ENCODE results near the gene ABR. TPM values are rescaled to one million over a fixed set of nuclear protein-coding genes. Genes with fewer than 3 reads are reported as not detected.

The ABR gene
- total RNA-seq: 10 to 100 TPM; 36.0 to 45.8 TPM

- H3K36me3 Mint-ChIP-seq: no peaks in the 10 kb centered on the region
- peak in 1 of 2 donors; percentile 40 for DNase-seq (ENCODE audit: low spot score in 2 of 2)
- no peaks in the 10 kb centered on the region for H3K9me3 Mint-ChIP-seq
- peak within 1 kb of the TSS in 1 of 2 donors; percentile 79 for H3K27ac Mint-ChIP-seq
- ATAC-seq: peak; percentile 51 to 77
Measured at GRCh38 chr17:1179818-1180742, at the start of gene ABR. Gene ABR (minus strand): TSS chr17:1179981. CDS start chr17:1179727, 254 bp downstream.

DNA sequence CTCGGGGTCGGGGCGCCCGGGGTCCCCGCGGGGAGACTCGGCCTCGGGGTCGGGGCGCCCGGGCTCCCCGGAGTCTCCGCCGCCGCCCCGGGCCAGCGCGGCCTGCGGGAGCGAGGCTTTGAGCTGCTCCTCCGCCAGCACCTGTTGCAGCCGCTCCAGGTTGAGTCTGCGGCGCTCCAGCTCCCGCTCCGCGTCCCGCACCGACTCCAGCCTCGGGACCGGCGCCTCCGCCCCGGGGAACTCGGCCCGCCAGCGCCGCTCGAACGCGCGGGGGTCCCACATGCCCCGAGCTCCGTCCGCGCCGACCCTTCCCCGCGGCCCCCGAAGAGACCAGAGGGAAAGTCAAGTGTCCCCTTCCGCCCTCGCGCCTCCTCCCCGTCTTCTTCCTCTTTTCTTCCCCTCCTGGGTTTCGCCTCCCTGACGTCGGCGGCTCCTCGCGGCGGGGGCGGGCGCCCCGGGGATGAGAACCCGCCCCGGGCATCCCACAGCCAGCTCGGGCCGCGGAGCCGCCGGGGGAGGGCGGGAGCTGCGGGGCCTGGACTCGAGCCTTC is 49.6 kb upstream of the ABR start:
- peak in 1 of 2 donors; percentile 42 for DNase-seq (ENCODE audit: low spot score in 2 of 2)
- Mint-ChIP-seq H3K27ac (no peak overlapping the region), H3K9me3 (no peaks in the 10 kb centered on the region), H3K36me3 (peaks cover 6 to 13% of the 10 kb centered on the region in 2 donors)
- ATAC-seq: peak; percentile 63 to 70

- H3K36me3 Mint-ChIP-seq: peaks cover 6 to 13% of the 10 kb centered on the region in 2 donors
- peak in 1 of 2 donors; percentile 33 for ATAC-seq
- no peak overlapping the region for H3K27ac Mint-ChIP-seq
- no peaks in the 10 kb centered on the region for H3K9me3 Mint-ChIP-seq
- no peak for DNase-seq (ENCODE audit: low spot score in 2 of 2)
Measured at GRCh38 chr17:1228781-1229348, 49.1 kb upstream of the ABR start.

DNA sequence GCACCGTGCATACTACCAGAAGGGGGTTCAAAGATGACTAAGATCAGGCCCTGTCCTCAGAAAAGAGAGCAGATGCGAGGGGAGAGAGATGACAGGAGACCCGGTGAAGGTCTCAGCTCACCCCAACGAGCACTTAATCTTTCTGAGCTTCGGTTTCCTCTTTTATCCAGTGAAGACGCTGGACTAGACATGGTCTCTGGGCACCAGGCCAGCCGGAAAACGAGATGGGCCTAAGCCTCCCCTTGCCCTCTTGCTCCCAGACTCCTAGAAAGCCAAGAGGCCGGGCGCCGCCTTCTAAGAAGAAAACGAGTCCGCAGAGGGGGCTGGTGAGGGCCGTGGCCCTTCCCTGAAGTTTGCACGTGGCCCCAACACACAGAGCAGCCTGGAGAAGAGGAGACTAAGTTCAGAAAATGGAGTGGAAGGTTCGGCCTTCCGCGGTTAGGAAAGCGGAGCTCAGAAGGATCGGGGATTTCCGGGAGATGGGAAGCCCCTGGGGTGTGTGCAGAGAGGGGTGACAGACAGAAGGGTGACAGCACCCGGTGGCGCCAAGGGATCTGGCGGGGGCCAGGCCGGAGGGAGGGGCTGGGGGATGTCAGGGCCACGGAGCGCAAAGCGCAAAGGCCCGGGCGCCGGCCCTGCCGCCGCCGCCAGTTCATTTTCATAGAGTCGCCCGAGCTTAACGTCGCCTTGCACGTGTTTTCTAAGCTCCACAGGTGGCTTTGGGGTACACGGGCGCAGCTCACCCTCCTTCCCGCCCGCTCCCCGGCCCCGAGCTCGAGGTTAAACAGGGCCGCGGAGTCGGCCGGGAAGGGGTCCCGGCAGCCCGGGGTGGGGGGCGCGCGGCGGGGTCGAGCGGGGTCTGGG is 48.4 kb upstream of the ABR start:
- Mint-ChIP-seq H3K27ac (peak overlapping the region in 1 of 2 donors; percentile 93), H3K9me3 (no peaks in the 10 kb centered on the region), H3K36me3 (peaks cover 6 to 13% of the 10 kb centered on the region in 2 donors)
- ATAC-seq: peak in 1 of 2 donors; percentile 24
- DNase-seq (ENCODE audit: low spot score in 2 of 2): no peak

DNA sequence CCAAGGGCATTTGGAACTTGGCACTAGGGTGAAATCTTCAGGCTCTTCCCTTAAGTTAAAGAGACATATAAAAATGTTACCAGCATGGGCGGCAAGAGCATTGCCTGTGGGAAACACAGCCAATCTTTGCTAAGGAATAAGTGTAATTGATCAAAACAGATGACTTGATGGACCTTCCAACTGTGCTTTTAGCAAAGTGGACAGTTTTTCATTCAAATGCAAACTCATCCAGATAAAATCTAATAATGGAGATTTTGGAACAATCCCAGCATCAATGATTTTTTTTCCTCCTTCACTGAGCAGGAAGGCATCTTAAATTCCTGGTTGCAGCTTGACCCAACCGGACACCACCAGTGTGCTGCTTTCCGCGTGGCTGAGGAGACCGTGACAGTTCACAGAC is 47.6 kb upstream of the ABR start:
- Mint-ChIP-seq H3K36me3 (peaks cover 6 to 13% of the 10 kb centered on the region in 2 donors), H3K27ac (no peak overlapping the region), H3K9me3 (no peaks in the 10 kb centered on the region)
- ATAC-seq (no peak), DNase-seq (ENCODE audit: low spot score in 2 of 2) (no peak)

GRCh38 chr17:1226308-1226707 is 46.5 kb upstream of the ABR start:
- Mint-ChIP-seq H3K9me3 (no peaks in the 10 kb centered on the region), H3K36me3 (peaks cover 6 to 13% of the 10 kb centered on the region in 2 donors), H3K27ac (no peak overlapping the region)
- ATAC-seq (no peak), DNase-seq (ENCODE audit: low spot score in 2 of 2) (no peak)

DNA sequence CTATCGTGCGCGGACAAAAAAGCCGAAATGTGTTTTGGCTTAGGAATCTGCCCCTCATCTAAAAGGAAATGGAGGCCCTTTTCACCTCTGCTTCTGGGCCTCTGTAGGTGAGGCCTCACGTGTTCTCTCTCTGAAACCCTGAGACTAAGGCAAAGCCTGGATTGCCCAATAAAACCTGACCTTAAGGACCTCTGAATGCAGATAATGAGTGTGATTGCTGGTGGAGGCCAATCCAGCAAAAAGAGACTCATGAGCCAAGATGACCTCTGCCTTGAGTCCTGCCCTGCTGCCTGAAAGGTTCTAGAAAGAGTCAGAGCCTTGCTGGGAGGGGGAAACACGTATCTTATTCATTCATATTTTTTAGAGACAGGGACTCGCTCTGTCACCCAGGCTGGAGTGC is 44.5 kb upstream of the ABR start:
- no peak overlapping the region for H3K27ac Mint-ChIP-seq
- no peaks in the 10 kb centered on the region for H3K9me3 Mint-ChIP-seq
- H3K36me3 Mint-ChIP-seq: peaks cover 0 to 6% of the 10 kb centered on the region in 2 donors
- DNase-seq (ENCODE audit: low spot score in 2 of 2) (no peak), ATAC-seq (no peak)

DNA sequence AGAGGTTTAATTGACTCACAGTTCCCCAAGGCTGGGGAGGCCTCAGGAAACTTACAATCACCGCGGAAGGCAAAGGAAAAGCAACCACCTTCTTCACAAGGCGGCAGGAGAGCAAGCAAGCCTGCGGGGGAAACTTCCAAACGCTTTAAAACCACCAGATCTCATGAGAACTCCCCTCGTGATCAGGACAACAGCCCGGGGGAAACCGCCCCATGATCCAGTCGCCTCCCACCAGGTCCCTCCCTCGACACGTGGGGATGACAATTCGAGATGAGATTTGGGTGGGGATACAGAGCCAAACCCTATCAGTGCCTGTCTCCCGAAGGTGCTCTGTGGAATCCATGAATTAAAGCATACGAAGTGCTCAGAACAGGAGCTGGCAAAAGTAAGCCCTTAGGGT is 43.9 kb upstream of the ABR start:
- H3K9me3 Mint-ChIP-seq: no peaks in the 10 kb centered on the region
- DNase-seq (ENCODE audit: low spot score in 2 of 2): no peak
- H3K36me3 Mint-ChIP-seq: peaks cover 0 to 6% of the 10 kb centered on the region in 2 donors
- no peak for ATAC-seq
- H3K27ac Mint-ChIP-seq: no peak overlapping the region

DNA sequence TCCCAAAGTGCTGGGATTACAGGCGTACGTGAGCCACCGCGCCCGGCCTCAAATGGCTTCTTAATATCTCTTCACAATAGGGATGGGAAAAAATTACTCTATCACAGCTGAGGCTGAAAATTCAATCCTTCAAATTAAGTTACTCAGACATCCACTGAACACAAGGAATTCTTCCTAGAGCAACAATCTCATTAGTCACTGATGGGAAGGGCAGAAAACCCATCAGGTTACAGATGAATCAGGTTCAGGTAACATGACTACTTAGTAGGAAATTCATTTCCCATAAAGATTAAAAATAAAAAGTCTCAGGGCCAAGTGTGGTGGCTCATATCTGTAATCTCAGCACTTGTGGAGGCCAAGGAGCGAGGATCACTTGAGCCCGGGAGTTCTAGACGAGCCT is 42.5 kb upstream of the ABR start:
- no peak for ATAC-seq
- Mint-ChIP-seq H3K36me3 (no peaks in the 10 kb centered on the region), H3K9me3 (no peaks in the 10 kb centered on the region), H3K27ac (no peak overlapping the region)
- DNase-seq (ENCODE audit: low spot score in 2 of 2): no peak

GRCh38 chr17:1221209-1221608 is 41.4 kb upstream of the ABR start:
- Mint-ChIP-seq H3K9me3 (no peaks in the 10 kb centered on the region), H3K36me3 (no peaks in the 10 kb centered on the region), H3K27ac (no peak overlapping the region)
- DNase-seq (ENCODE audit: low spot score in 2 of 2) (no peak), ATAC-seq (no peak)

- Mint-ChIP-seq H3K27ac (no peak overlapping the region), H3K9me3 (no peaks in the 10 kb centered on the region), H3K36me3 (no peaks in the 10 kb centered on the region)
- DNase-seq (ENCODE audit: low spot score in 2 of 2) (no peak), ATAC-seq (no peak)
Measured at GRCh38 chr17:1220346-1220745, 40.6 kb upstream of the ABR start.

DNA sequence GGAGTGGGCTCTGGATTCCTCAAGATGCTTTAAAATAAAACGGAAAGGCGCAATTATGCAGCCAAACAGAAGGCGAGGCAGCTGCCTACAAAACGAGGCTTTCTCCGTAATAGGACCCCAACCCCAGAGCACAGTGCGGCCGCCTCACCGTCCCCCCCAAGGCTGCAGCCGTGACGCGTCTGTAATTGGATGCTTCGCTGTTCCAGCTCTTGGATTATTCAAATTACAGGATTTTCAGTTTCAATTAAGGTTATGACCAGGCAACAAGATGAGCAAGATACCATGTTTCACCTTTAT is 37.3 kb upstream of the ABR start:
- no peak for ATAC-seq
- H3K9me3 Mint-ChIP-seq: no peaks in the 10 kb centered on the region
- H3K27ac Mint-ChIP-seq: no peak overlapping the region
- DNase-seq (ENCODE audit: low spot score in 2 of 2): no peak
- no peaks in the 10 kb centered on the region for H3K36me3 Mint-ChIP-seq

DNA sequence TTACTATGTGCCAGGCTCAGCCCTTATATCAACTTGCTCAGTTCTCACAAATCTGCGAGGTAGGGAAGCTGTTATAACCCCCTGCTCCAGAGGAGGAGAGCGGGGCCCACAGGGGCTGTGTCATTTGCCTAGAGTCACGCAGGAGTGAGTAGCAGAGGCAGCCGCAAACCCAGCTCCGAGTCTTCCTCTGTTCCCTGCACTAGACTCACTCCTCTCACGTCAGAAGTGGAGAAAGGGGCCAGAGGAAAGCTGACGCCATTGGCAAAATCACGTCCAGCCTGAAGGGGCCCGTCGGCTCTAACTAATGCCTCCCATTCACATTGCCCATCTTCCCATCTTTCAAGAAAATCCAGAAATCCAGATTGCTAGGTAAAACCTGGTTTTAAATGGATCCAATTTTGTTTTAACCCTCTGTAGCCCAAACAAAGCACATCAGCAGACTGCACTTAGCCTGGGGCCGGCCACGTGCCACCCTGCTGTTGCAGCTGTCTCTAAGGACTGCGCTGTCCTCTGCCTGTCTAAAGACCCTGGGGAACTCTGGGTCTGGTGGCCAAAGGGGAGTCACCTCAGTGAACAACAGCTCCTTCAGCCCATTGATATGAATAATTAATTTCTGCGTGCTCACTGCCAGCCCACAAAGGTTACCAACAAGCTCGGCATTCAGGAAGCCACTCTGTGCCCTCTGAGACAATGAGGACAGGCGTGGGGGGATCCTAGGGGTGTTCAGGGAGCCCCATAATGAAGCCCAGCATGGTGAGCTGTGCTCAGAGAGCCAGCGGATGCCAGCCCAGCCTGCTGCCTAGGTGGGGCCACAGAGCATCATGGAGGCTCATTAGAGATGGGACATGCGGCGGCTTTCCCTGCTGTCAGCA is 36.7 kb upstream of the ABR start:
- Mint-ChIP-seq H3K27ac (no peak overlapping the region), H3K36me3 (no peaks in the 10 kb centered on the region), H3K9me3 (no peaks in the 10 kb centered on the region)
- DNase-seq (ENCODE audit: low spot score in 2 of 2) (no peak), ATAC-seq (no peak)

- ATAC-seq (no peak), DNase-seq (ENCODE audit: low spot score in 2 of 2) (no peak)
- Mint-ChIP-seq H3K27ac (no peak overlapping the region), H3K36me3 (no peaks in the 10 kb centered on the region), H3K9me3 (no peaks in the 10 kb centered on the region)
Measured at GRCh38 chr17:1212946-1213345, 33.2 kb upstream of the ABR start.

GRCh38 chr17:1211287-1211686 is 31.5 kb upstream of the ABR start:
- ATAC-seq (no peak), DNase-seq (ENCODE audit: low spot score in 2 of 2) (no peak)
- H3K9me3 Mint-ChIP-seq: no peaks in the 10 kb centered on the region
- H3K27ac Mint-ChIP-seq: no peak overlapping the region
- H3K36me3 Mint-ChIP-seq: no peaks in the 10 kb centered on the region

- no peak for DNase-seq (ENCODE audit: low spot score in 2 of 2)
- Mint-ChIP-seq H3K9me3 (no peaks in the 10 kb centered on the region), H3K27ac (no peak overlapping the region), H3K36me3 (no peaks in the 10 kb centered on the region)
- no peak for ATAC-seq
Measured at GRCh38 chr17:1208966-1209365, 29.2 kb upstream of the ABR start.

Measured in activated naive CD4-positive, alpha-beta T cell treated with anti-CD3 and anti-CD28 coated beads, Interleukin-2, amount 50 U/mL, for 72 hours (primary cell).